HG03439 (cell line): Measurements from ENCODE around the gene NONO.
"Not testable (repeated sequence)": the region's sequence is repeated elsewhere in the genome, so short reads cannot be mapped to it uniquely, and the experiment has no call there.

Experiments used
- ATAC-seq: cut with Tn5 transposase; IDR thresholded peaks from one replicate; pipeline ENCODE4 v1.9.1; 2021; ENCODE audit warnings: mild to moderate bottlenecking, moderate library complexity; ENCODE audit not compliant: unreplicated experiment

The NONO gene

GRCh38 chrX:71285929-71286328, 2.5 kb downstream of the NONO start:
- no peak for ATAC-seq

- ATAC-seq: no peak
These were observed 7.9 kb downstream of the NONO start for GRCh38 chrX:71291381-71291780.

DNA sequence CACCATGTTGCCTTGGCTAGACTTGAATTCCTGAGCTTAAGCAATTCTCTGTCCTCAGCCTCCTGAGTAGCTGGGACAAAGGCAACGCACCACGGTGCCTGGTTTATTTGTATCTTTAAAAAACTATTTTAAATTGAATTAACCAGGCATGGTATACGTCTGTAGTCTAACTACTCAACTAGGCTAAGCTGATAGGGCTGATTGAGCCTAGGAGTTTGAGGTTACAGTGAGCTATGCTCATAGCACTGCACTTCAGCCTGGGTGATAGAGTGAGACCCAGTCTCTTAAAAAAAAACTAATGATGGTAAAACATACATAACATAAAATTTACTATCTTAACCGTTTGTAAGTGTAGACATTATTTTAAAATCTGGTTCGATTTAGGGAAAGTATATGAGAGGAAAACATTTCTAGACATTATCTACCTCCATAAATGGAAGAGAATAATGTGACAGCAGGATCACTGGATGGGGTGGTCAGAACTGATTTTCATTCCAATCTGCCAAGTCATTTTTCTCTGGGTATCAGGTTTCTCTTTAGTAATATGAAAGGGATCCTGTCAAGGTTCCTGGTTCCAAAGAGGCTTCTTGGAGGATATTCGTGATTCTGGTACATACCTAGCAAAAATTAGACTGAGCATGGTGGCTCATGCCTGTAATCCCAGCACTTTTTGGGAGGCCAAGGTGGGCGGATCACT, 9.4 kb downstream of the NONO start:
- no peak for ATAC-seq

DNA sequence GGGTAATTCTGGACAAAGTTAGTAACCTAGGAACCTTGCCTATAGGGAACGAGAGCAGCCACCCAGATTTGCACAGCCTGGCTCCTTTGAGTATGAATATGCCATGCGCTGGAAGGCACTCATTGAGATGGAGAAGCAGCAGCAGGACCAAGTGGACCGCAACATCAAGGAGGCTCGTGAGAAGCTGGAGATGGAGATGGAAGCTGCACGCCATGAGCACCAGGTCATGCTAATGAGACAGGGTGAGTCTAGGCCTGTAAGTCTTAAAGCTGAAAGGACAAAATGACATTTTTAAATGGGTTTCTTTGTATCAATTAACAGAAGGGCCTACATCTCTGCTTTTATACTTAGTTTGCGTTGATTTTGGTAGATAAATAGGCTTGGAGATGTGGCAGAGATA, 13.4 kb downstream of the NONO start:
- ATAC-seq: no peak

DNA sequence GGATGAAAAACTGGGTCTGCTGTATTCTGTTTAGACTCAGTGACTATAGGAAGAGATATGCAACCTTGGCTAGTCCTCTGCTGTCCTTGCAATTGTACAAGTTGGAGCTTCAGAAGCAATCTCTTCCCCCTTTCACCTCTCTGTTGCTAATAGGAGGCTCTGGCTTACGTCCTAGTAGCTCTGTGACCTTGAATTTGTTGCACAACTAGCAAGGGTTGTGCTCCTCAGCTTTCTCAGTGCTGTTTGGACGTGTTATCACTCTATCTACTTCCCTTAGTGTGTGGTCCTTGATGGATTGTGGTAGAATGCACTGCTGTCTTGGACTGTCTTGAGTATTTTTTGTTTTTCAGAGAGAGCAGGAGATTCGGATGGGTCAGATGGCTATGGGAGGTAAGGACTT, 14.7 kb downstream of the NONO start:
- ATAC-seq: no peak

- ATAC-seq: not testable (repeated sequence)
These were observed 16.6 kb downstream of the NONO start for GRCh38 chrX:71300064-71300463.

- ATAC-seq: not testable (repeated sequence)
These were observed 17.1 kb downstream of the NONO start for GRCh38 chrX:71300495-71300894.

GRCh38 chrX:71301195-71301924, 17.9 kb downstream of the NONO start, which contains the start of gene ITGB1BP2:
Gene ITGB1BP2, plus strand, starts transcription at chrX:71301750. Its CDS starts 57 bp downstream, at chrX:71301807.
- ATAC-seq: no peak

- no peak for ATAC-seq
These were observed 19.2 kb downstream of the NONO start for GRCh38 chrX:71302461-71303213.

DNA sequence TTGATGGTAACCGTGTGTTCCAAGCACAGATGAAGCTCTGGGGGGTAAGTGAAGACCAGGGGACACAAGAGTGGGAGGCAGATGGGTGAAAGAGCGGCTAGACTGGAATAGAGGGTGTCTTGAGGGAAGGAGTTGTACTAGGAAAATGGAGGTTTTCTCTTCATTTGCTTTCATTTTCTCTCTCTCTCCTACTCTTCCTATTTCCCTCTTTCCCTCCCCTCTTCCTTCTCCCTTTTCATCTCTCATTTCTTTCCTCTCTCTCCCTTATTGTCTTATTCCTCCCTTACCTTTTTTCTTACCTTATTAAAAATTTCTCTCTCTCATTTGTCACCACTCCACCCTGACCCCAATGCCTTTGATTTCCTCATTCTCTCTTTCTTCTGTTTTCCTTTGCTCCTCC, 21.1 kb downstream of the NONO start:
- no peak for ATAC-seq

GRCh38 chrX:71315917-71316316, 32.5 kb downstream of the NONO start:
- no peak for ATAC-seq

DNA sequence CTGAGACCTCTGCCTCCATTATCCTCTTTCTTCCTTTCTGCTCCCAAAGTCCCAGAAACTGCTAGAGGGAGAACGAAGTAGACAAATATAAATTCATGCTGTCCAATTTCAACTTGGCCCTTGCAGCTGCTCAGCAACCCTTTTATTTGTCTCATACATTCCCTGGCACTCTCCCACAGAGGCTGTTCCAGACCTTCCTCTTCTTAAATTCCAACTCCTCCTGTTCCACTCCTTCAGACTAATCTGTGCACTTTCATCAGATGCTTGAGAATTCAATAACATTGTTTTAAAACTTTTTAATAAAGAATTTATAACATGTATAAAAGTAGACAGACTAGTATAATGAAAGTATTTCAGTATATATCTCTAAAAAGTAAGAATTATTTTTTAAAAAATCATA, 33.5 kb downstream of the NONO start:
- ATAC-seq: not testable (repeated sequence)

- no peak for ATAC-seq
These were observed 36.7 kb downstream of the NONO start for GRCh38 chrX:71320126-71320525.

- ATAC-seq: no peak
These were observed 38.3 kb downstream of the NONO start for GRCh38 chrX:71321731-71322130.

DNA sequence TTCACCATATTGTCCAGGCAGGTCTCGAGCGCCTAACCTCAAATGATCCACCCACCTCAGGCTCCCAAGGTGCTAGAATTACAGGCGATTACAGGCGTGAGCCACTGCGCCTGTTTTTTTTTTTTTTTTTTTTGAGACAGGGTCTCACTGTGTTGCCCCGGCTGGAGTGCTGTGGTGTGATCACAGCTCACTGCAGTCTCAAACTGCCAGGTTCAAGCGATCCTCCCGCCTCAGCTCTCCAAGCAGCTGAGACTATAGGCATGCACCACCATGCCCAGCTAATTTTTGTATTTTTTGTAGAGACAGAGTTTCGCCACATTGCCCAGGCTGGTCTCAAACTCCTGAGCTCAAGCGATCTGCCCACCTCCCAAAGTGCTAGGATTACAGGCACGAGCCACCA, 41.0 kb downstream of the NONO start:
- not testable (repeated sequence) for ATAC-seq

GRCh38 chrX:71326394-71326793, 43.0 kb downstream of the NONO start:
- ATAC-seq: no peak

GRCh38 chrX:71349151-71349665, 65.8 kb downstream of the NONO start:
- ATAC-seq: not testable (repeated sequence)

DNA sequence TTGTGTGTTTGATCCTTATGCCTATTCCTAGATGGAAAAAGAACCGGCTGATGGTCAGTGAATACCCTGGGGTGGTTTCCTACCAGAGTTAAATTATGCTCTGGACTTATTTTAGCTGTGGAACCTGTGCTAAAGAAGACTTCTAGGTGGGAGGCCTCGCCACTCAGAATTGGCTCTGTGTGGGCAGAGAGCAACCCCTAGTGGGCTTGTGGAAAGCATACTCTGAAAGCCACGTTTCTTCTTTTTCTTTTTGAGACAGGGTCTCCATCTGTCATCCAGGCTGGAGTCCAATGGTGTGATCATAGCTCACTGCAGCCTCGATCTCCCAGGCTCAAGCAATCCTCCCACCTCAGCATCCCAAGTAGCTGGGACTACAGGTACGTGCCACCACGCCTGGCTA, 66.4 kb downstream of the NONO start:
- not testable (repeated sequence) for ATAC-seq
